ENCODE data around the gene ZNF43. TPM values are rescaled to one million over a fixed set of nuclear protein-coding genes. Genes with fewer than 3 reads are reported as not detected.
A peak's percentile ranks its signal among the peaks of the same experiment; 100 is the strongest.
"Not testable (repeated sequence)": the region's sequence is repeated elsewhere in the genome, so short reads cannot be mapped to it uniquely, and the experiment has no call there.

The ZNF43 gene
- 17.0 TPM for polyA plus RNA-seq
- long read RNA-seq, donor 1, full-length matches to known transcripts = 1 of 1 reads
- long read RNA-seq, donor 1, partial matches to known transcripts = 0 of 1 reads
- long read RNA-seq, donor 1, other reads (novel, unspliced or antisense) = 0 of 1 reads
- long read RNA-seq, donor 2, transcript ZNF43-201 (4 exons, 2,881 nt) = major isoform, 6 of 9 reads
- long read RNA-seq, donor 2, partial matches to known transcripts = 0 of 9 reads
- long read RNA-seq, donor 2, other reads (novel, unspliced or antisense) = 0 of 9 reads
- long read RNA-seq, donor 3 = 0 reads
- long read RNA-seq, donor 4 = 0 reads
- long read RNA-seq, donor 5, partial matches to known transcripts = 0 of 1 reads
- long read RNA-seq, donor 5, other reads (novel, unspliced or antisense) = 0 of 1 reads
- long read RNA-seq, donor 6, full-length matches to known transcripts = 6 of 6 reads
- long read RNA-seq, donor 6, partial matches to known transcripts = 0 of 6 reads
- long read RNA-seq, donor 6, other reads (novel, unspliced or antisense) = 0 of 6 reads
- long read RNA-seq, donor 7, full-length matches to known transcripts = 3 of 3 reads
- long read RNA-seq, donor 7, partial matches to known transcripts = 0 of 3 reads
- long read RNA-seq, donor 7, other reads (novel, unspliced or antisense) = 0 of 3 reads
- long read RNA-seq, donor 8, partial matches to known transcripts = 0 of 6 reads
- long read RNA-seq, donor 8, other reads (novel, unspliced or antisense) = 0 of 6 reads
- long read RNA-seq, donor 9, partial matches to known transcripts = 0 of 5 reads
- long read RNA-seq, donor 9, other reads (novel, unspliced or antisense) = 0 of 5 reads
- long read RNA-seq, donor 10, full-length matches to known transcripts = 4 of 4 reads
- long read RNA-seq, donor 10, partial matches to known transcripts = 0 of 4 reads
- long read RNA-seq, donor 10, other reads (novel, unspliced or antisense) = 0 of 4 reads
- long read RNA-seq, donor 11, partial matches to known transcripts = 0 of 5 reads
- long read RNA-seq, donor 11, other reads (novel, unspliced or antisense) = 0 of 5 reads

- WGBS (ENCODE audit: insufficient coverage, low lambda C conversion rate) = no CpG with 5 or more reads among the region's 29 CpGs
- peaks cover 20% of the 10 kb centered on the region for H3K9me3 ChIP-seq (ENCODE audit: control insufficient read depth, low read depth, low read length)
- H3K27me3 ChIP-seq (ENCODE audit: control insufficient read depth, insufficient read depth, low read length) = no peaks in the 10 kb centered on the region
- H3K36me3 ChIP-seq (ENCODE audit: control insufficient read depth, insufficient read depth, low read length) = peaks cover 6% of the 10 kb centered on the region
- DNase-seq = peak; percentile 96 to 97
- H3K4me1 ChIP-seq (ENCODE audit: control insufficient read depth, insufficient read depth, low read length) = peaks cover 12% of the 10 kb centered on the region
- H3K4me3 ChIP-seq (ENCODE audit: low read length) = peak within 1 kb of the TSS; percentile 67
- H3K27ac ChIP-seq (ENCODE audit: low read length) = peak within 1 kb of the TSS; percentile 86
Measured at GRCh38 chr19:21835810-21836444, at the start of gene ZNF43. Gene ZNF43, minus strand, starts transcription at chr19:21836182. Its CDS starts 144 bp downstream, at chr19:21836038.

- 83% methylated on average over 1 of the region's 2 CpGs for WGBS (ENCODE audit: insufficient coverage, low lambda C conversion rate)
- not testable (repeated sequence) for DNase-seq; H3K27me3 ChIP-seq (ENCODE audit: control insufficient read depth, insufficient read depth, low read length); H3K27ac ChIP-seq (ENCODE audit: low read length); H3K9me3 ChIP-seq (ENCODE audit: control insufficient read depth, low read depth, low read length); H3K36me3 ChIP-seq (ENCODE audit: control insufficient read depth, insufficient read depth, low read length); H3K4me1 ChIP-seq (ENCODE audit: control insufficient read depth, insufficient read depth, low read length); H3K4me3 ChIP-seq (ENCODE audit: low read length)
Measured at GRCh38 chr19:21885516-21885915, 49.5 kb upstream of the ZNF43 start.

- not testable (repeated sequence) for H3K27ac ChIP-seq (ENCODE audit: low read length); H3K4me1 ChIP-seq (ENCODE audit: control insufficient read depth, insufficient read depth, low read length); H3K9me3 ChIP-seq (ENCODE audit: control insufficient read depth, low read depth, low read length); H3K4me3 ChIP-seq (ENCODE audit: low read length); DNase-seq; H3K27me3 ChIP-seq (ENCODE audit: control insufficient read depth, insufficient read depth, low read length); H3K36me3 ChIP-seq (ENCODE audit: control insufficient read depth, insufficient read depth, low read length)
- WGBS (ENCODE audit: insufficient coverage, low lambda C conversion rate) = 100% methylated on average over 1 of the region's 8 CpGs
Measured at GRCh38 chr19:21884786-21885185, 48.8 kb upstream of the ZNF43 start.

- Histone ChIP-seq H3K27ac (ENCODE audit: low read length) (no peak overlapping the region), H3K36me3 (ENCODE audit: control insufficient read depth, insufficient read depth, low read length) (no peaks in the 10 kb centered on the region), H3K4me1 (ENCODE audit: control insufficient read depth, insufficient read depth, low read length) (no peaks in the 10 kb centered on the region), H3K27me3 (ENCODE audit: control insufficient read depth, insufficient read depth, low read length) (no peaks in the 10 kb centered on the region), H3K4me3 (ENCODE audit: low read length) (no peak overlapping the region), H3K9me3 (ENCODE audit: control insufficient read depth, low read depth, low read length) (no peaks in the 10 kb centered on the region)
- DNase-seq = no peak
- WGBS (ENCODE audit: insufficient coverage, low lambda C conversion rate) = 82% methylated on average over 5 of the region's 10 CpGs
Measured at GRCh38 chr19:21883516-21883915, 47.5 kb upstream of the ZNF43 start.

- not testable (repeated sequence) for H3K4me1 ChIP-seq (ENCODE audit: control insufficient read depth, insufficient read depth, low read length); H3K36me3 ChIP-seq (ENCODE audit: control insufficient read depth, insufficient read depth, low read length); DNase-seq; H3K27me3 ChIP-seq (ENCODE audit: control insufficient read depth, insufficient read depth, low read length); H3K4me3 ChIP-seq (ENCODE audit: low read length); H3K27ac ChIP-seq (ENCODE audit: low read length); H3K9me3 ChIP-seq (ENCODE audit: control insufficient read depth, low read depth, low read length)
- WGBS (ENCODE audit: insufficient coverage, low lambda C conversion rate) = no CpG with 5 or more reads among the region's 9 CpGs
Measured at GRCh38 chr19:21880761-21881160, 44.8 kb upstream of the ZNF43 start.

GRCh38 chr19:21878646-21879045 lies 42.7 kb upstream of the ZNF43 start:
- H3K4me3 ChIP-seq (ENCODE audit: low read length) = no peak overlapping the region
- no peaks in the 10 kb centered on the region for H3K27me3 ChIP-seq (ENCODE audit: control insufficient read depth, insufficient read depth, low read length)
- H3K36me3 ChIP-seq (ENCODE audit: control insufficient read depth, insufficient read depth, low read length) = no peaks in the 10 kb centered on the region
- H3K4me1 ChIP-seq (ENCODE audit: control insufficient read depth, insufficient read depth, low read length) = no peaks in the 10 kb centered on the region
- DNase-seq = no peak
- WGBS (ENCODE audit: insufficient coverage, low lambda C conversion rate) = no CpG with 5 or more reads among the region's 4 CpGs
- no peaks in the 10 kb centered on the region for H3K9me3 ChIP-seq (ENCODE audit: control insufficient read depth, low read depth, low read length)
- H3K27ac ChIP-seq (ENCODE audit: low read length) = no peak overlapping the region

- H3K4me3 ChIP-seq (ENCODE audit: low read length) = no peak overlapping the region
- H3K36me3 ChIP-seq (ENCODE audit: control insufficient read depth, insufficient read depth, low read length) = no peaks in the 10 kb centered on the region
- H3K4me1 ChIP-seq (ENCODE audit: control insufficient read depth, insufficient read depth, low read length) = no peaks in the 10 kb centered on the region
- no peaks in the 10 kb centered on the region for H3K9me3 ChIP-seq (ENCODE audit: control insufficient read depth, low read depth, low read length)
- no peak overlapping the region for H3K27ac ChIP-seq (ENCODE audit: low read length)
- no CpG with 5 or more reads among the region's 2 CpGs for WGBS (ENCODE audit: insufficient coverage, low lambda C conversion rate)
- H3K27me3 ChIP-seq (ENCODE audit: control insufficient read depth, insufficient read depth, low read length) = no peaks in the 10 kb centered on the region
- DNase-seq = no peak
Measured at GRCh38 chr19:21877976-21878375, 42.0 kb upstream of the ZNF43 start.

GRCh38 chr19:21876608-21877007 lies 40.6 kb upstream of the ZNF43 start:
- DNase-seq; H3K27me3 ChIP-seq (ENCODE audit: control insufficient read depth, insufficient read depth, low read length): not testable (repeated sequence)

GRCh38 chr19:21856773-21857514 lies 21.0 kb upstream of the ZNF43 start:
- peaks cover 2% of the 10 kb centered on the region for H3K27me3 ChIP-seq (ENCODE audit: control insufficient read depth, insufficient read depth, low read length)
- H3K9me3 ChIP-seq (ENCODE audit: control insufficient read depth, low read depth, low read length) = no peaks in the 10 kb centered on the region
- no peaks in the 10 kb centered on the region for H3K36me3 ChIP-seq (ENCODE audit: control insufficient read depth, insufficient read depth, low read length)
- no peaks in the 10 kb centered on the region for H3K4me1 ChIP-seq (ENCODE audit: control insufficient read depth, insufficient read depth, low read length)
- no peak overlapping the region for H3K27ac ChIP-seq (ENCODE audit: low read length)
- no peak for DNase-seq
- no peak overlapping the region for H3K4me3 ChIP-seq (ENCODE audit: low read length)
- 76% methylated on average over 3 of the region's 9 CpGs for WGBS (ENCODE audit: insufficient coverage, low lambda C conversion rate)

More at GRCh38 chr19:21876608-21877007, 40.6 kb upstream of the ZNF43 start:
- H3K27ac ChIP-seq (ENCODE audit: low read length); H3K4me1 ChIP-seq (ENCODE audit: control insufficient read depth, insufficient read depth, low read length); H3K4me3 ChIP-seq (ENCODE audit: low read length); H3K9me3 ChIP-seq (ENCODE audit: control insufficient read depth, low read depth, low read length); H3K36me3 ChIP-seq (ENCODE audit: control insufficient read depth, insufficient read depth, low read length): not testable (repeated sequence)
- WGBS (ENCODE audit: insufficient coverage, low lambda C conversion rate) = no CpG with 5 or more reads among the region's 7 CpGs

Data from large intestine (tissue), 12 donors.